GM10266 (cell line): Measurements from ENCODE around the gene CACNA2D2.

Experiments used
- DNase-seq: peaks from one replicate; pipeline ENCODE4 v3.0.0; 2012; ENCODE audit errors: extremely low spot score
- CTCF ChIP-seq: IDR thresholded peaks from 2 replicates; pipeline ENCODE4 v1.5.1; 2012; ENCODE audit warnings: mild to moderate bottlenecking, low read depth; ENCODE audit not compliant: control insufficient read depth, insufficient read depth; ENCODE audit errors: missing control alignments

Gene CACNA2D2

GRCh38 chr3:50503504-50504342 is at the start of gene CACNA2D2:
Gene CACNA2D2, minus strand, starts transcription at chr3:50503634. Its CDS starts 211 bp downstream, at chr3:50503423.
- TF ChIP-seq CTCF = no peak
- peak; percentile 52 for DNase-seq

- no peak for DNase-seq
- no peak for TF ChIP-seq CTCF
Observed at GRCh38 chr3:50552598-50552997, 49.2 kb upstream of the CACNA2D2 start.

GRCh38 chr3:50551681-50552435 is 48.4 kb upstream of the CACNA2D2 start:
- TF ChIP-seq CTCF = no peak
- no peak for DNase-seq

GRCh38 chr3:50551054-50551659 is 47.7 kb upstream of the CACNA2D2 start:
- TF ChIP-seq CTCF = no peak
- no peak for DNase-seq

- peak; percentile 82 for TF ChIP-seq CTCF
- DNase-seq = peak; percentile 71
Observed at GRCh38 chr3:50550079-50550736, 46.8 kb upstream of the CACNA2D2 start.

GRCh38 chr3:50549226-50549625 is 45.8 kb upstream of the CACNA2D2 start:
- no peak for DNase-seq
- no peak for TF ChIP-seq CTCF
